Embryonic facial prominence (tissue), 1 donor: ENCODE data around the gene AVL9.

ENCODE experiments used
- DNase-seq: peaks from one replicate; pipeline ENCODE4 v3.0.0-alpha.2; 2016; ENCODE audit errors: extremely low spot score

The AVL9 gene

GRCh38 chr7:32533276-32534029, 38.2 kb downstream of the AVL9 start:
- DNase-seq: no peak

DNA sequence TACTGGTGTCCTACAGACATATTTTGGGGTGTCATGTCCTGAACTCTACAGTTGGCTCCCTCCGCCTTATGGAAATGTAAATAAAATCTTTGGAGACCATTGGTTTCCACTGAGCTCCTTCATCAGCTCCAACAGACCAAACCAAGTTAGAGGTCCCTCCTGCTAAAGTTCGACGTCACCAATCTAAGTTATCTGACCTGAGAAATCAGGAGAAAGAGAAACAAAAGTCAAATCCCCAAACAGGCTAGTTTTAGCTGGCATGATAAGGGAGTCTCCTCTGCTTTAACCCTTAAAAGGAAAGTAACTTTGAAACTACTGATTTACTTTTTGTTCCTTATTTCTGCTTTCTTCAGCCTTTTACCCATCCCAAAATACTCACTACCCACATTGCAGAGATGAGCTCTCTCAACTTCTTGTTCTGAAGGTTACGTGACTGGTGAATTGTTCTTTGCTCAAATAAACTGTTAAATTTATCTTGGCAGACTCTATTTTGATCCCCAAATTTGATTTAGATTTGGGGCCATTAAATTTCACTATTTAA, 39.9 kb downstream of the AVL9 start:
- DNase-seq: no peak

DNA sequence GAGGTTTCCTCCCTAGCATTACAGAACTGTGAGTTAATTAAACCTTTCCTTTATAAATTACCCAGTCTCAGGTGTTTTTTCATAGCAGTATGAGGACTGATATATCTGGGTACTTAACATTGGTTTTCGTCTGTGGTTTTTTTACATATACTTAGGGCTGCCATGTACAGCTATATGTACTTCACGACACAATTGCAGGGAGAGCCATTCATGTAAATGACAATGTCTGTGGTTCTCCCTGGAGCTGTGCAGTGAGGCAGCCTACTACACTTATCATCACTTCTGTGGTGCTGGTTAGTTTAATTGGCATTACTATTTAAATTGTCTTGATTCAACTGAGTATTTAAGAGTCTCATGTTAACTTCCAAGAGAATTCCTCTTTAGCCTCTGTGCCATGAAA, 40.7 kb downstream of the AVL9 start:
- DNase-seq: no peak

DNA sequence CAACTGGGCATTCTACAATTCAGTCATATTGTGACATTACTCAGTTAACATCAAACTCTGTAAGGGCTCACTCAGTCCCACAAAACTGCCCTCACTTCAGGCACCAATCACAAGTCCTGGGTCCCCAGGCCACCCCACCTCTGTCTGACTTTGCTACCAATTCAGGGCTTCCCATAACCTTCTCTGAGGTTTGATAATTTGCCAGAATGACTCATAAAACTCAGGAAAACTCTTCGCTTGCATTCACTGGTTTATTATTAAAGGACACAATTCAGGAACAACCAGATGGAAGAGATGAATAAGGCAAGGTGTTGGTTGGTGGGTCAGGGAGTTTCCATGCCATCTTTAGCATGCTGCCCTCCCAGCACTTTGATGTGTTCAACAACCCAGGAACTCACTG, 41.3 kb downstream of the AVL9 start:
- no peak for DNase-seq

- no peak for DNase-seq
Measured at GRCh38 chr7:32537760-32538159, 42.5 kb downstream of the AVL9 start.

DNA sequence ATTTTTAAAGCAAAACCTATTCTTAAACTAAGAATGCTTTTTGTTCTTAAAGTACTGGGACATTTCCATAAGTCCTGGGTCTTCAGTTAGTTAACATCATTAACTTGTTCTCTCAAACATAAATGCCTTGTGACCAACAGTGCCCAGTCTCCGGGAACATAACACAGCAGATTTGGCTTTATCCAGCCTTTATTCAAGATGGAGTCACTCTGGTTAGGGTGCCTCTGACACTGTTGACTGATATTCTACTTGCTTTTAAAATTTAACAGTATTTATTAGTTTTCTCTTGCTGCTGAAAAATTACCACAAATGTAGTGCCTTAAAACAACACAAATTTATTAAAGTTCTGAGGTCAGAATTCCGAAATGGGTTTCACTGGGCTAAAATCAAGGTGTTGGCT, 44.1 kb downstream of the AVL9 start:
- DNase-seq: no peak

DNA sequence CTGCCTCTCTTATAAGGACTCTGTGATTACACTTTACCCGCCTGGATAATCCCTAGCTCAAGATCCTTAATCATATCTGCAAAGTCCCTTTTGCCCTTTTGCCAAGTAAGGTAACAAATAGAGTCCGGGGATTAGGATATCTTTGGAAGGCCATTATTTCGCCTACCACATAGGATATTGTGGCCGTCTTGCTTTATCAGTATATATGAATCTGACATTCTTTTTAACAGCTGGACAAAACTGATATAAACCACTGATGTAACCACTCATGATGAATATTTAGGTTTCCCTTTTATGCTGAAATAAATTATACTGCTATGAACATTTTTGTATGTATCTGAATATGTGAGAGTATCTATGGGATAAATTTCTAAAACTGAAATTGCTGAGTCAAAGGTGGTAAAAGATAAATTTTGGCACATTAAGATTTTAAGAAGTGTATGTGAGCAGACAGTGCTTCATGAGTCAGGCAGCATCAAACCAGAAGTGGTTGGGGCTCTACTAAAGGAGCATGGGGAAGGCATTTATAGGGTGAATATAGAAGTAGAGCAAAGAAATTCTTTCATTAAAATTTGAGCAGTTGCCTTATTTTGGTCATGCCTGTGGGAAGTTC, 44.7 kb downstream of the AVL9 start:
- no peak for DNase-seq

GRCh38 chr7:32542595-32542994, 47.3 kb downstream of the AVL9 start:
- no peak for DNase-seq

DNA sequence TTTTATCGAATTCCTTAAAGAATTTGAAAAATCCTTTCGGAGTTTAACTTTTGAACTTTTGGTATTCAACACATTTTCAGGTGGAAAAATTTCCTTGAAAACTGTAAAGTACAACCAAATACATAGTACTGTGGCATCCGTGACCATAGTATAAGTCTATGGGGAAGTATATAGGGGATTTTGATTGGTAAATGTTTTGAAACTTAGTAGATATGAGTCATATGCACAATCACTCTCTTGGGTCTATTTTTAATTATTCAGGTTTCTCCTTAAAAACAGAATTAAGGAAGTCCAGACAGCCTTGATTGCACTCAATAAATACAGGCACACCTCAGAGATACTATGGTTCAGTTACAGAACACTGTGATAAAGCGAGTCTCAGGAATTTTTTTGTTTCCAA, 64.2 kb downstream of the AVL9 start:
- no peak for DNase-seq

- no peak for DNase-seq
Measured at GRCh38 chr7:32560075-32560474, 64.8 kb downstream of the AVL9 start.

GRCh38 chr7:32561613-32562012, 66.3 kb downstream of the AVL9 start:
- DNase-seq: no peak

- DNase-seq: no peak
Measured at GRCh38 chr7:32564542-32564941, 69.3 kb downstream of the AVL9 start.

DNA sequence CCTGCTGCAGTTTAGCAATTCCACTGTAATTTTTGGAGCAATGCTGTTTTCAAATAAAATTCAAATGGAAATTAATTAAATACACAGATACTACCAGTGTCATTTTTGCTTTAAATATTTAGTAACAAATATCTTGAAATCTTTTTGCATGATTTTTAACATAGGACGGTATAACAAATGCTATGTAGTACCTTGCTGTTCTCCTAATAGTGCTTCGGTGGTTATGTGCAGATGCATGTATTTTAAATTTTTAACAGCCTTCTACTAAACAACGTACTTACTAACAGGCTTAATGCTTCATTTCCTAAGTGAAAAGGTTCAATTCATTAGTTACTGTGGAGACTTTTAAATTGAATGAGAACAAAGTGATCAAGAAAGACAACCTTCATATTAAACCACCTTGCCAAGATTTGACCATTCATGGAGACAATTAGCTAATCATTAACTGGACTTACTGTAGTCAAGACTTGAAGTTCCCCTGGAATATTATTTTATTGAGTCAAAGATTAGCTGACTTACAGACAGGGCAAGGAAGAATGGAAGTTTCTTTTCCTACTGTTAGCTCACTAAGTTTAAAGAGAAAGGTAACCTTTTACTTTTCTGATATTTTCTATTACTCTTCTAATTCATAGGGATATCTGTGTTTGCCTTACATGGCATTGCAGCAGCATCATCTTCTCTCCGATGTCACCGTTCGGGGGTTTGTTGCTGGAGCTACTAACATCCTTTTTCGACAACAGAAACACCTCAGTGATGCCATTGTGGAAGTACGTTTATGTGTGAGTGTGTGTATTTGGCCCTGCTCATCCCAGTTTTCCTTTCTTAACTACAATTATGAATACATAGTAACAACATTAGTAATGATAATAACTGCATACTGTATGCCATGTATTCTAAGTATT, 74.3 kb downstream of the AVL9 start:
- no peak for DNase-seq

GRCh38 chr7:32573110-32573687, 77.9 kb downstream of the AVL9 start:
- DNase-seq: no peak

DNA sequence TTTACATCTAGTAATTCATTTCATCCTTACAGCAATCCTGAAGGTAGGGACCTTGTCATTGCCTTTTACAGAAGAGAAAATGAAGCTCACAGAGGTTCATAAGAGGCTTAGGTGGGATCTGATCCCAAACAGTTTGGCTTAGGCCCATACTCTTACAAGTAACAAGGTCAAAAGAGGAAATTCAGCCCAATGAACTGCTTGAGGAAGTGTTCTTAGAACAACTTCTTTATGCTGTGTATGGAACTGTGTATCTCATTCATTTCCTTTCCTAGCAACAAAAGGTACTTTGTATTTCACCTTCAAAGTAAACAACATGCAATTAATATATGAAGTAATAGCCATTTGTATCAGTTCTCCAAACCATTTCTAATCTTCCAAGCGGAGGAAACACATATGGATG, 79.3 kb downstream of the AVL9 start:
- no peak for DNase-seq

DNA sequence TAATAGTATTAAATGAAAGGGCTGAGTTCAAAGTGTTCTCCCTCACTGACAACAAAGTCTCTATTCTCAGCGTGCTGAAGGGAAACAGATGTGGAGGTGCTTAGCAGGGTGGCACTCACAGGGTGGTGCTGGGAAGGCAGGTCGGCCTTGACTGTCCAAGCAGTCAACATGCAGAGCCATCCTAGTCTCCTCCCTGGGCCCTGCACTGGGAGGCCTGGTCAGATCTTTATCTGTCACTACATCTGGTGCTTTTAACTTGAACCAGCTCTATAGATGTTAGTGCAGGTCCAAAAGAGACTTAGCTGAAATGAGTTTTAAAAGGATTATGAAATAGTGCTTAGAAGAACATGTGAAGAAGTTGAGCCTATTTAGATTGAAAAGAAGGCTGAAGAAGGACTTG, 82.1 kb downstream of the AVL9 start:
- no peak for DNase-seq

- DNase-seq: no peak
Measured at GRCh38 chr7:32579776-32580175, 84.5 kb downstream of the AVL9 start.

GRCh38 chr7:32580646-32581045, 85.4 kb downstream of the AVL9 start:
- DNase-seq: no peak

- no peak for DNase-seq
Measured at GRCh38 chr7:32582036-32582435, 86.7 kb downstream of the AVL9 start.

DNA sequence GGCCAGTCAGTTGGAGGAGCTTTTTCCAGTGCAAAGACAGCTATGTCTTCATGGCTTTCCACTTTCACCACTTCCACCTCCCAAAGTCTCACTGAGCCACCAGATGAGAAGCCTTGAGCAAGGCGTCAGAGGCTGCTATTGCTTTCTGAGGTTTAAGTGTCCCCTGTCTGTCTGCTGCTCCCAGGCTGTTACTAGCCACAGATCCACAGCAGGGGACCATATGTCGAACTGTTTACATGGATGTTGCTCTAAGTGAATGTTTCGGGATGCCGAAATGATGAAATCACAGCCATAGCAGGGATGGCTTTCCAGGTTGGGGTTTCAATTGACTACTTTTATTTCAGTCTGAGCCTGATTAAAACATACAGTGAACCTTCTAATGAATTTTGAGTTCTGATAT, 88.5 kb downstream of the AVL9 start:
- no peak for DNase-seq

- no peak for DNase-seq
Measured at GRCh38 chr7:32586291-32587221, 91.3 kb downstream of the AVL9 start.
